ENCODE data around the gene STH.

- TF ChIP-seq CTCF (IDR thresholded peaks at IDR 0.05) (no peak), POLR2A (IDR thresholded peaks at IDR 0.05) (no peak)
Observed at GRCh38 chr17:45971698-45972141, 27.3 kb upstream of the STH start.

All from testis (tissue), 2 donors.